Esophagus squamous epithelium (tissue), 5 donors: ENCODE results near the gene HHATL. TPM values are rescaled to one million over a fixed set of nuclear protein-coding genes. Genes with fewer than 3 reads are reported as not detected.

Source experiments
- DNase-seq: peaks from one replicate; lab custom pipeline; 2025; lab: John Stamatoyannopoulos, UW
- H3K27ac ChIP-seq, 4 donors: fragments of 200-600 bp; sonication (generic); one replicate each; pipeline ENCODE4 v1.5.1; 2016 to 2019; ENCODE audit warnings: mild to moderate bottlenecking in 1 of 4
- H3K27me3 ChIP-seq, 4 donors: fragments of 200-600 bp; sonication (generic); 1 replicate in 3 of 4; 2 replicates in 1 of 4; pipeline versions ENCODE4 v1.5.1 to v1.6.0; 2017 to 2021; ENCODE audit warnings: antibody characterized with exemption in 1 of 4
- H3K36me3 ChIP-seq, 3 donors: fragments of 200-600 bp; sonication (generic); one replicate each; pipeline ENCODE4 v1.5.1; 2016 to 2019
- H3K4me1 ChIP-seq, 3 donors: fragments of 200-600 bp; sonication (generic); one replicate each; pipeline ENCODE4 v1.5.1; 2017 to 2019
- H3K4me3 ChIP-seq, 4 donors: fragments of 200-600 bp; sonication (generic); 1 replicate in 3 of 4; 2 replicates in 1 of 4; pipeline ENCODE4 v1.5.1; 2016 to 2019; ENCODE audit warnings: mild to moderate bottlenecking in 2 of 4, moderate library complexity in 1 of 4
- H3K9me3 ChIP-seq, 3 donors: fragments of 200-600 bp; sonication (generic); one replicate each; pipeline ENCODE4 v1.5.1; 2016 to 2019
- CTCF ChIP-seq, 6 experiments: fragments of 450-650 bp in 4 of 6; fragments of 200-600 bp in 2 of 6; sonication (generic) in 2 of 6; IDR thresholded peaks; one replicate each; pipeline ENCODE4 v1.5.1; 2016 to 2019; ENCODE audit warnings: antibody characterized with exemption in 6 of 6, mild to moderate bottlenecking in 4 of 6, moderate library complexity in 4 of 6
- POLR2A ChIP-seq, 4 donors: fragments of 450-650 bp; IDR thresholded peaks; one replicate each; pipeline ENCODE4 v1.6.1; 2017; ENCODE audit warnings: antibody characterized with exemption in 4 of 4, mild to moderate bottlenecking in 4 of 4, moderate library complexity in 3 of 4
- WGBS, 2 donors: methylation state at CpG; one replicate each; pipeline ENCODE4 v1.1.5; 2018; 5-methylcytosine and 5-hydroxymethylcytosine counted together
- intact Hi-C: fragments of 100-400 bp; cut with DNase I; formaldehyde crosslinking; loops from one replicate; pipeline ENCODE4 v1.15.0; 2022
- total RNA-seq, 4 donors: library from RNA; depleted of rRNA; stranded (reverse); fragments of >200 nt; gene quantifications; one replicate each; pipeline ENCODE4 v1.1.0, GENCODE V29; 2016
- donor health status: DM: yes; HTN: yes; CAD: no.

HHATL gene
- total RNA-seq, 4 donors from 2014 or later = not detected

DNA sequence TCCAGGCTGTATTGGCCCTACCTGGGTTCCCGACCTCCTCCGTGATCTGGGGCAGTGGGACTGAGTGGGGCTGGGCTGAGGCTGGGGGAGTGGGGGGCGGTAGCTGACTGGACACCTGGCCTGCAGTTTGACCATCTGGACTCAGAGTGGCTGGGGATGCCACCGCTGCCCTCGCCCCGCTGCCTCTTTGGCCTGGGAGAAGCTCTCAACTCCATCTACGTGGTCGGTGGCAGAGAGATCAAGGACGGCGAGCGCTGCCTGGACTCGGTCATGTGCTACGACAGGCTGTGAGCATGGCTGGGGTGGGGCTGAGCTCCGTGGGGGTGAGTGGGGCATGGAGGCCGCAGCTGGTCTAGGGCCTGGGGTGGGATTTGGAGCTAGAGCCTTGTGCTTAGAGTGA lies 14.6 kb downstream of the HHATL start:
- Histone ChIP-seq H3K27ac (no peak overlapping the region), H3K4me1 (peaks cover 5 to 33% (median 19%) of the 10 kb centered on the region in 3 donors), H3K9me3 (no peaks in the 10 kb centered on the region), H3K36me3 (no peaks in the 10 kb centered on the region), H3K4me3 (no peak overlapping the region), H3K27me3 (peaks cover 0 to 39% (median 0%) of the 10 kb centered on the region in 4 donors)
- WGBS, 2 donors = 88 to 100% methylated on average over 2 to 5 of the region's 15 CpGs
- intact Hi-C loops = no loop called here
- TF ChIP-seq POLR2A (IDR thresholded peaks at IDR 0.05) = no peak
- no peak for TF ChIP-seq CTCF (IDR thresholded peaks at IDR 0.05)
- no peak for DNase-seq

DNA sequence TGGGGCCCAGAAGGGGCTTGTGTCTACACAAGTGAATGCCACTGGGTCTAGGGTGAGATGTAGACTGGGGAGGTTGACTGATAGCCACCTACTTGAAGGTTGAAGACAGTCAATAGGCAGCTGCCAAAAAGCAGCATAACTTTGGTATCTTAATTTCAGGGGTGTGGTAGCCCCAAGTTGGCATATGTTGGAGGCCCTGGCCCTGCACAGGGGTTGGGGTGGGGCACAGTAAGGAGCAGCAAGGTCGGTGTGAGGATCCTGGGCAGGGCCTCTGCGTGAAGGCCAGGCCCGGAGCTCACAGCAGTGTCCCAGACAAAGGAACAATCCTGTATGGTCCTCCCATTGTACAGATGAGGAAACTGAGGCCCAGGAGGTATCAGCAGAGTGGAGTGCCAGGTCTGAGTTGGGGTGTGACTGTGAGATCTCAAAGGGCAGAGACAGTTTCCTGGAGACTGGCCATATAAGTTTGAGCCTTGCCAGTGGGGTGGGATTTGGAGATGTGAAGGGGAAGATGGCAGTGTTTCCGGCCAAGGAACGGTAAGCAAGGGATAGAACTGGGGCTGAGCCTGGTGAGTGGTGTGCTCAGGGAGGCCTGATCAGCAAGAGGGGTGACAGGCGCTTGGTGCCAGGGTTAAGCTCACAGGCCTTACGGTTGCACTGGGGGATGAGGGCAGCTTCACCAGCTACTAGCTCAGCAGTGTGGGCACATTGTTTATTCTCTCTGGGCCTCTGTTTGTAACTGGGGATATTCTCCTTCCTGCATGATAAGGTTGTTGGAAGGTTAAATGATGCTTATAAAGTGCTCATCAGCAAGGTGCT lies 15.6 kb downstream of the HHATL start:
- no peaks in the 10 kb centered on the region for H3K9me3 ChIP-seq
- H3K4me3 ChIP-seq = no peak overlapping the region
- TF ChIP-seq CTCF (IDR thresholded peaks at IDR 0.05) (no peak), POLR2A (IDR thresholded peaks at IDR 0.05) (no peak)
- peaks cover 0 to 39% (median 0%) of the 10 kb centered on the region in 4 donors for H3K27me3 ChIP-seq
- peaks cover 5 to 33% (median 20%) of the 10 kb centered on the region in 3 donors for H3K4me1 ChIP-seq
- DNase-seq = no peak
- no peaks in the 10 kb centered on the region for H3K36me3 ChIP-seq
- no peak overlapping the region for H3K27ac ChIP-seq
- WGBS, 2 donors = 83 to 96% methylated on average over 4 to 7 of the region's 7 CpGs
- intact Hi-C loops = no loop called here

DNA sequence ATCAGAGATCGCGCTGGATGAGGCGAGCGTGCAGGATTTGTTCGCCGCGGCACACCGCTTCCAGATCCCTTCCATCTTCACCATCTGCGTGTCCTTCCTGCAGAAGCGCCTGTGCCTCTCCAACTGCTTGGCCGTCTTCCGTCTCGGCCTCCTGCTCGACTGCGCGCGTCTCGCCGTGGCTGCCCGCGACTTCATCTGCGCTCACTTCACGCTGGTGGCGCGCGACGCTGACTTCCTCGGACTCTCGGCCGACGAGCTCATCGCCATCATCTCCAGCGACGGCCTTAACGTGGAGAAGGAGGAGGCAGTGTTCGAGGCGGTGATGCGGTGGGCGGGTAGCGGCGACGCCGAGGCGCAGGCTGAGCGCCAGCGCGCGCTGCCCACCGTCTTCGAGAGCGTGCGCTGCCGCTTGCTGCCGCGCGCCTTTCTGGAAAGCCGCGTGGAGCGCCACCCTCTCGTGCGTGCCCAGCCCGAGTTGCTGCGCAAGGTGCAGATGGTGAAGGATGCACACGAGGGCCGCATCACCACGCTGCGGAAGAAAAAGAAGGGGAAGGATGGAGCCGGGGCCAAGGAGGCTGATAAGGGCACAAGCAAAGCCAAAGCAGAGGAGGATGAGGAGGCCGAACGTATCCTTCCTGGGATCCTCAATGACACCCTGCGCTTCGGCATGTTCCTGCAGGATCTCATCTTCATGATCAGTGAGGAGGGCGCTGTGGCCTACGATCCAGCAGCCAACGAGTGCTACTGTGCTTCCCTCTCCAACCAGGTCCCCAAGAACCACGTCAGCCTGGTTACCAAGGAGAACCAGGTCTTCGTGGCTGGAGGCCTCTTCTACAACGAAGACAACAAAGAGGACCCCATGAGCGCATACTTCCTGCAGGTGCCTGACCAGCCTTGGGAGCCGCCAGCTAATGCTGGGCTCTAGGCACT lies 16.4 kb downstream of the HHATL start:
- TF ChIP-seq POLR2A (IDR thresholded peaks at IDR 0.05) = no peak
- TF ChIP-seq CTCF (IDR thresholded peaks at IDR 0.05) = no peak
- no peak for DNase-seq
- WGBS, 2 donors = 60 to 68% methylated on average over 21 to 41 of the region's 80 CpGs
- no peaks in the 10 kb centered on the region for H3K9me3 ChIP-seq
- H3K4me3 ChIP-seq = peak overlapping the region in 3 of 4 donors; percentile 10 to 55 (median 19)
- H3K36me3 ChIP-seq = no peaks in the 10 kb centered on the region
- H3K4me1 ChIP-seq = peaks cover 5 to 33% (median 20%) of the 10 kb centered on the region in 3 donors
- peaks cover 0 to 35% (median 0%) of the 10 kb centered on the region in 4 donors for H3K27me3 ChIP-seq
- H3K27ac ChIP-seq = no peak overlapping the region
- intact Hi-C loops = no loop called here

- no peak for DNase-seq
- Histone ChIP-seq H3K36me3 (no peaks in the 10 kb centered on the region), H3K4me3 (peak within 1 kb of the TSS in 3 of 4 donors; percentile 10 to 55 (median 19)), H3K4me1 (peaks cover 5 to 33% (median 20%) of the 10 kb centered on the region in 3 donors), H3K27me3 (peaks cover 0 to 31% (median 0%) of the 10 kb centered on the region in 4 donors), H3K27ac (peak within 1 kb of the TSS in 3 of 4 donors; percentile 67 to 73 (median 67)), H3K9me3 (no peaks in the 10 kb centered on the region)
- intact Hi-C loops = no loop called here
- TF ChIP-seq POLR2A (IDR thresholded peaks at IDR 0.05) = no peak
- TF ChIP-seq CTCF (IDR thresholded peaks at IDR 0.05) = no peak
- 20% methylated on average over 2 of the region's 34 CpGs; no CpG with 5 or more reads in 1 of the 2 donors for WGBS, 2 donors
Observed at GRCh38 chr3:42685363-42685881, 17.2 kb downstream of the HHATL start, which contains the start of gene KLHL40. Gene KLHL40 (plus strand): TSS chr3:42685537. CDS start chr3:42685619, 82 bp downstream.
